ENCODE results near the gene TMEM170A. TPM values are rescaled to one million over a fixed set of nuclear protein-coding genes. Genes with fewer than 3 reads are reported as not detected.

The TMEM170A gene
- total and polyA plus RNA-seq, 3 donors from 2014 or later: 42.2 to 54.2 (median 44.3) TPM

DNA sequence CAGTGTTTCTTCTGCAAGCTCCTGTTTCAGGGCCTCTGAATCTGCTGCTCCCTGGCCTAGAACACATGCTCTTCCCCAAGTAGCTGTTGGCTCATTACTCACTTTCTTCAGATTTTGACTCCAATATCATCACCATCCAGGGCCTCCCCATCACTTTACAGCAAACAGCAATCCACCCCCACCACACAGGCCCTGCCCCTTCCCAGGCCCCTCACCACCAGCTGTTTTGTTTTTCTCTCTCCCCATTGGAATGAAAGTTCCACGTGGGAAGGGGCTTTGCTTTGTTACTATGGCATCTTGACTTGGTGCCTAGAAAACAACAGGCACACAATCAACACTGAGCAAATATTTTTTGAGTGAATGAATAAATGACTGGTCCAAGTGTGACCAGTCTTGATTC lies 4.0 kb downstream of the TMEM170A start:
- H3K36me3 ChIP-seq (ENCODE audit: low read depth, missing control alignments): no peaks in the 10 kb centered on the region
- H3K9me3 ChIP-seq: no peaks in the 10 kb centered on the region
- intact Hi-C loops (cut with DNase I; ENCODE audit: low total_unique reads): no loop called here
- H3K27me3 ChIP-seq: no peaks in the 10 kb centered on the region
- no peak overlapping the region for H3K4me3 ChIP-seq
- peaks cover 9% of the 10 kb centered on the region for H3K4me1 ChIP-seq
- no peak for DNase-seq
- TF ChIP-seq, protein P1, sequence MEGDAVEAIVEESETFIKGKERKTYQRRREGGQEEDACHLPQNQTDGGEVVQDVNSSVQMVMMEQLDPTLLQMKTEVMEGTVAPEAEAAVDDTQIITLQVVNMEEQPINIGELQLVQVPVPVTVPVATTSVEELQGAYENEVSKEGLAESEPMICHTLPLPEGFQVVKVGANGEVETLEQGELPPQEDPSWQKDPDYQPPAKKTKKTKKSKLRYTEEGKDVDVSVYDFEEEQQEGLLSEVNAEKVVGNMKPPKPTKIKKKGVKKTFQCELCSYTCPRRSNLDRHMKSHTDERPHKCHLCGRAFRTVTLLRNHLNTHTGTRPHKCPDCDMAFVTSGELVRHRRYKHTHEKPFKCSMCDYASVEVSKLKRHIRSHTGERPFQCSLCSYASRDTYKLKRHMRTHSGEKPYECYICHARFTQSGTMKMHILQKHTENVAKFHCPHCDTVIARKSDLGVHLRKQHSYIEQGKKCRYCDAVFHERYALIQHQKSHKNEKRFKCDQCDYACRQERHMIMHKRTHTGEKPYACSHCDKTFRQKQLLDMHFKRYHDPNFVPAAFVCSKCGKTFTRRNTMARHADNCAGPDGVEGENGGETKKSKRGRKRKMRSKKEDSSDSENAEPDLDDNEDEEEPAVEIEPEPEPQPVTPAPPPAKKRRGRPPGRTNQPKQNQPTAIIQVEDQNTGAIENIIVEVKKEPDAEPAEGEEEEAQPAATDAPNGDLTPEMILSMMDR (IDR thresholded peaks at IDR 0.05): no peak
- no peak for TF ChIP-seq POLR2A (IDR thresholded peaks at IDR 0.05)
- no peak overlapping the region for H3K27ac ChIP-seq
- 6 to 41% methylated on average over 1 of the region's 1 CpG for WGBS, 2 donors

DNA sequence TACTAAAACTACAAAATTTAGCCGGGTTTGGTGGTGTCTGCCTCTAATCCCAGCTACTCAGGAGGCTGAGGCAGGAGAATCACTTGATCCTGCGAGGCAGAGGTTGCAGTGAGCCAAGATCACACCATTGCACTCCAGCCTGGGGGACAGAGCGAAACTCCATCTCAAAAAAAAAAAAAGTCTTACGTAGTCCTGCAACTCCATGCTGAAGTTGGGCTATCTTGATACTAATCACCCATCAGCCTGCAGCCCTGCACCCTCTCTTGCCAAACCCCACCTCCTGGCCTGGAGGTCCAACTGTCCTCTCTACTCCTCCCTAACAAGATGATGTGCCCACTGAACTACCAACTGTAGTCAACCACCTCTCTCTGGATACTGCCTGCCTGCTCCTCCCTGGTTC lies 4.8 kb downstream of the TMEM170A start:
- H3K27ac ChIP-seq: no peak overlapping the region
- no peaks in the 10 kb centered on the region for H3K9me3 ChIP-seq
- intact Hi-C loops (cut with DNase I; ENCODE audit: low total_unique reads): no loop called here
- H3K4me3 ChIP-seq: no peak overlapping the region
- no peak for DNase-seq
- TF ChIP-seq POLR2A (IDR thresholded peaks at IDR 0.05): no peak
- TF ChIP-seq, protein P1 (IDR thresholded peaks at IDR 0.05): no peak
- WGBS, 2 donors: 97 to 100% methylated on average over 3 to 4 of the region's 4 CpGs
- peaks cover 9% of the 10 kb centered on the region for H3K4me1 ChIP-seq
- H3K36me3 ChIP-seq (ENCODE audit: low read depth, missing control alignments): no peaks in the 10 kb centered on the region
- no peaks in the 10 kb centered on the region for H3K27me3 ChIP-seq

DNA sequence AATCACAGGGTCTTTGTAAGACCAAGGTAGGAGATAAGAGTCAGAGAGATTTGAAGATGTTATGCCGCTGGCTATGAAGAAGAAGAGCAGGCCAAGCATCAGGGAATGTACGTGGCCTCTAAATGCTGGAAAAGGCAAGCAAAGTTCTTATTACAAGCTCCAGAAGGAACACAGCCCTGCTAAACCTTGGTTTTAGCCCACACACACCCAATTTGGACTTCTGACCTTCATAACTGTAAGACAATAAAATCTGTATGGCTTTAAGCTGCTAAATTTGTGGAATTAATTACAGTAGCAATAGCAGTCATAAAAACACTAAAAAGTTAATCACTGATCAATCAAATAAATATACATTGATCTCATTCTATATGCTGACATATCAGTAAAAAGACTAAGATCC lies 6.0 kb downstream of the TMEM170A start:
- H3K9me3 ChIP-seq: no peaks in the 10 kb centered on the region
- no peaks in the 10 kb centered on the region for H3K36me3 ChIP-seq (ENCODE audit: low read depth, missing control alignments)
- H3K4me1 ChIP-seq: peaks cover 9% of the 10 kb centered on the region
- intact Hi-C loops (cut with DNase I; ENCODE audit: low total_unique reads): no loop called here
- no peak for TF ChIP-seq POLR2A (IDR thresholded peaks at IDR 0.05)
- TF ChIP-seq, protein P1 (IDR thresholded peaks at IDR 0.05): no peak
- 61 to 75% methylated on average over 2 of the region's 2 CpGs for WGBS, 2 donors
- H3K27me3 ChIP-seq: no peaks in the 10 kb centered on the region
- no peak overlapping the region for H3K27ac ChIP-seq
- DNase-seq: no peak
- no peak overlapping the region for H3K4me3 ChIP-seq

DNA sequence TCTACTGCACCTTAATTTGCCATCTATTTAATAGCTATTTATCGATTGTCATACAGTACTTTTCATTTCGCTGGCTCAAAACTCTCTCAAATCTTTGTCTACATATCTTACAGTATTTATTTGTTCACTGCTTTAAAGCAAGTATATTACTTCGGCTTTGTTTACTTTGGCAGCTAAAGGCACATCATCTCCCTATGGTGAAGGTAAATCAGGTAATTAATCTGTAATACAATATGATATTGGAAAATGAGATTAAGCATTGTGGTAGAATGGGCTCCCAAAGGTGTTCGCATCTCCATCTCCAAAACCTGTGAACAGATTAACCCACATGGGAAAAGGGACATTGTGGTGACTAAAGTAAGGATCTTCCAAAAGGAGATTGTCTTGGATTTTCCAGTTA lies 6.5 kb downstream of the TMEM170A start:
- Histone ChIP-seq H3K4me1 (peaks cover 9% of the 10 kb centered on the region), H3K4me3 (no peak overlapping the region), H3K27ac (no peak overlapping the region), H3K36me3 (ENCODE audit: low read depth, missing control alignments) (no peaks in the 10 kb centered on the region), H3K27me3 (no peaks in the 10 kb centered on the region), H3K9me3 (no peaks in the 10 kb centered on the region)
- WGBS, 2 donors: 92 to 95% methylated on average over 4 of the region's 4 CpGs
- no peak for TF ChIP-seq POLR2A (IDR thresholded peaks at IDR 0.05)
- no peak for DNase-seq
- intact Hi-C loops (cut with DNase I; ENCODE audit: low total_unique reads): no loop called here

DNA sequence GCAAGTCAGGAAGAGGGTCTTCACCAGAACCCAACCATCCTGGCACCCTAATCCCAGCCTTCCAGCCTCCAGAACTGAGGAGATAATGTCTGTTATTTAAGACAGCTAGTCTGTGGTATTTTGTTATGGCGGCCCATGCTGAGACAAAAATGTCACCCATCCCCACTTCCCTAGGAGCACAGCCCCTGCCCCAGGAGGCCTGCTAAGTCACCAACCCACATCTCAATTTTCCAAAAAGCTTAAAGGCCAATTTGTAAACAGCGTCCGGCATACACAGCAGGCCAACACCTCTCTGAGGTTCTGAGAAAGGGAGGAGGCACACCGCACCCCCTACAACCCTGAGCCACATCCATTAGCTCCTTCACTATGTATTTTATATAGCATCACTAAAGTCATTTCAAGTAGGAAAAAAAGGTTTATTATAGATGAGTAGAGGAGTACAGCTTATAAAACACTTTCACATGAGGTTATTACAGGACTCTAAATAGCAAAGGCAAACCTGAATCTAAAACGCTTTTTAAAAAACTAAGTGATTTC lies 6.9 kb downstream of the TMEM170A start:
- Histone ChIP-seq H3K27ac (no peak overlapping the region), H3K9me3 (no peaks in the 10 kb centered on the region), H3K27me3 (no peaks in the 10 kb centered on the region), H3K36me3 (ENCODE audit: low read depth, missing control alignments) (no peaks in the 10 kb centered on the region), H3K4me3 (no peak overlapping the region), H3K4me1 (peaks cover 5% of the 10 kb centered on the region)
- intact Hi-C loops (cut with DNase I; ENCODE audit: low total_unique reads): no loop called here
- WGBS, 2 donors: 88 to 95% methylated on average over 5 of the region's 5 CpGs
- no peak for DNase-seq
- TF ChIP-seq POLR2A (IDR thresholded peaks at IDR 0.05): no peak
- TF ChIP-seq, protein P1 (IDR thresholded peaks at IDR 0.05): no peak
